Nephron (organoid): Measurements from ENCODE around the gene WRNIP1.

Experiments
- H3K27ac Mint-ChIP-seq, 3 experiments: 2 replicates each; pipeline ENCODE4 v1.8.0; 2020; ENCODE audit warnings: mixed read lengths in 3 of 3, mild to moderate bottlenecking in 2 of 3, moderate library complexity in 1 of 3
- H3K27me3 Mint-ChIP-seq: 2 replicates; pipeline ENCODE4 v1.8.0; 2021; ENCODE audit warnings: low read depth, mild to moderate bottlenecking, moderate library complexity, mixed read lengths
- H3K36me3 Mint-ChIP-seq: 2 replicates; pipeline ENCODE4 v1.8.0; 2020; ENCODE audit warnings: low read depth, mixed read lengths
- H3K4me1 Mint-ChIP-seq: 2 replicates; pipeline ENCODE4 v1.8.0; 2020; ENCODE audit warnings: mixed read lengths
- H3K4me3 Mint-ChIP-seq, 3 experiments: 2 replicates each; pipeline ENCODE4 v1.8.0; 2020; ENCODE audit warnings: mild to moderate bottlenecking in 3 of 3, mixed read lengths in 3 of 3, moderate library complexity in 2 of 3
- H3K9me3 Mint-ChIP-seq: 2 replicates; pipeline ENCODE4 v1.8.0; 2020; ENCODE audit warnings: mixed read lengths
- CTCF ChIP-seq, 3 experiments: fragments of 200-600 bp; sonication (generic); IDR thresholded peaks; one replicate each; pipeline ENCODE4 v1.5.0; 2021; ENCODE audit warnings: antibody characterized with exemption in 3 of 3; ENCODE audit not compliant: unreplicated experiment in 3 of 3

WRNIP1 gene

GRCh38 chr6:2781685-2782355 is 16.6 kb downstream of the WRNIP1 start:
- no peaks in the 10 kb centered on the region for H3K9me3 Mint-ChIP-seq
- peaks cover 86% of the 10 kb centered on the region for H3K4me1 Mint-ChIP-seq
- no peak overlapping the region for H3K4me3 Mint-ChIP-seq
- H3K27me3 Mint-ChIP-seq: no peaks in the 10 kb centered on the region
- peaks cover 54% of the 10 kb centered on the region for H3K36me3 Mint-ChIP-seq
- H3K27ac Mint-ChIP-seq: peak overlapping the region in 1 of 3 experiments; percentile 52
- no peak for TF ChIP-seq CTCF (IDR thresholded peaks at IDR 0.05; ENCODE audit: unreplicated experiment in 3 of 3)

DNA sequence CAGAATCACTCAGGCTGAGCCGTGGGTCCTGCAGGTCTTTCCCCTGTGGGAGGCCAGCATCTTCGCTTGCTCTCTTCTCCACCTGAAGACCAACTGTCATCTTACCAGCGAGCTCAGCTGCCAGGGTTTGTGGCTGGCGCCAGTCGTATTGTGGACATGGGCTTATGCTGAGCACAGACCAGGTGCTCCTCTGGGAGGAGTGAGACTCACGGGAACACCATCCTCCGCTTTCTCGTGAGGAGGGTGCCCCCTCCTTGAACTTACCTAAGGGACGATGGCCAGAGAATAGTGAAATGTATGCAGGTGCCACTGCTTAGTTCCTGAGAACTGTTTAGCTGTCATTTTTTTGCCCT is 17.1 kb downstream of the WRNIP1 start:
- Mint-ChIP-seq H3K4me1 (peaks cover 90% of the 10 kb centered on the region), H3K27ac (peak overlapping the region; percentile 9 to 68 (median 68)), H3K4me3 (peak overlapping the region in 2 of 3 experiments; percentile 40 to 78), H3K9me3 (no peaks in the 10 kb centered on the region), H3K36me3 (peaks cover 58% of the 10 kb centered on the region), H3K27me3 (peaks cover 2% of the 10 kb centered on the region)
- no peak for TF ChIP-seq CTCF (IDR thresholded peaks at IDR 0.05; ENCODE audit: unreplicated experiment in 3 of 3)

- TF ChIP-seq CTCF (IDR thresholded peaks at IDR 0.05; ENCODE audit: unreplicated experiment in 3 of 3): no peak
Observed at GRCh38 chr6:2782825-2783187, 17.6 kb downstream of the WRNIP1 start.

GRCh38 chr6:2783188-2783963 is 18.2 kb downstream of the WRNIP1 start:
- Mint-ChIP-seq H3K4me3 (peak overlapping the region; percentile 44 to 78 (median 75)), H3K4me1 (peaks cover 84% of the 10 kb centered on the region), H3K27me3 (peaks cover 3% of the 10 kb centered on the region), H3K9me3 (no peaks in the 10 kb centered on the region), H3K27ac (peak overlapping the region; percentile 9 to 68 (median 68)), H3K36me3 (peaks cover 64% of the 10 kb centered on the region)
- no peak for TF ChIP-seq CTCF (IDR thresholded peaks at IDR 0.05; ENCODE audit: unreplicated experiment in 3 of 3)

More at GRCh38 chr6:2782825-2783187, 17.6 kb downstream of the WRNIP1 start:
- Mint-ChIP-seq H3K4me1 (peaks cover 87% of the 10 kb centered on the region), H3K9me3 (no peaks in the 10 kb centered on the region), H3K27ac (peak overlapping the region; percentile 9 to 68 (median 68)), H3K36me3 (peaks cover 63% of the 10 kb centered on the region), H3K27me3 (peaks cover 3% of the 10 kb centered on the region), H3K4me3 (peak overlapping the region; percentile 44 to 78 (median 68))

DNA sequence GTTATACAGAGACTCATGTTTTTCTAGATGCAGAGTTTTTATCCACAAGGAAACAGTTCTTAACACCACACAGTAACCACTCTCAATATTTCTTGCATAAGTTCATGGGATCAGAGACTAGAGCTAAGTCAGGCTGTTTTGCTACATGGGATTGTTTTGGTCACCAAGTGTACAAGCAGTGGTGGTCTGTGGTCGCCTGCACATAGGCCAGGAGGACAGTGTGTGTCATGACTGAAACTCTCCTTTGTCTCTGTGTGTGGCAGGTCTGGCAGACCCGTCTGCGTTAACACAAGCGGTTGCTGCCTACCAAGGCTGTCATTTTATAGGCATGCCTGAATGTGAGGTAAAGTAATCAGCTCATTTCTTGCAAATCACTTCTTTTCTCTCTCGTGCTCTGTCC is 18.9 kb downstream of the WRNIP1 start:
- H3K27me3 Mint-ChIP-seq: peaks cover 3% of the 10 kb centered on the region
- peak overlapping the region; percentile 7 to 68 (median 9) for H3K27ac Mint-ChIP-seq
- H3K4me3 Mint-ChIP-seq: peak overlapping the region; percentile 7 to 78 (median 75)
- peaks cover 58% of the 10 kb centered on the region for H3K36me3 Mint-ChIP-seq
- no peaks in the 10 kb centered on the region for H3K9me3 Mint-ChIP-seq
- TF ChIP-seq CTCF (IDR thresholded peaks at IDR 0.05; ENCODE audit: unreplicated experiment in 3 of 3): no peak
- H3K4me1 Mint-ChIP-seq: peaks cover 77% of the 10 kb centered on the region
